Mucosa of stomach (tissue), 1 donor: ENCODE measurements around the gene SNX7.

ENCODE experiments used
- H3K27me3 ChIP-seq: one replicate; pipeline ENCODE4 v1.7.0; 2013; ENCODE audit warnings: mild to moderate bottlenecking, low read length; ENCODE audit not compliant: control insufficient read depth, insufficient read depth
- H3K36me3 ChIP-seq: one replicate; pipeline ENCODE4 v1.7.0; 2013; ENCODE audit warnings: low read length; ENCODE audit not compliant: control insufficient read depth, insufficient read depth
- H3K4me1 ChIP-seq: one replicate; pipeline ENCODE4 v1.7.0; 2013; ENCODE audit warnings: mild to moderate bottlenecking, low read length; ENCODE audit not compliant: control insufficient read depth, insufficient read depth
- H3K4me3 ChIP-seq: one replicate; pipeline ENCODE4 v1.7.0; 2013; ENCODE audit warnings: low read length
- H3K9ac ChIP-seq: one replicate; pipeline ENCODE4 v1.7.0; 2013; ENCODE audit warnings: mild to moderate bottlenecking, low read length, moderate library complexity
- H3K9me3 ChIP-seq: one replicate; pipeline ENCODE4 v1.7.0; 2013; ENCODE audit warnings: mild to moderate bottlenecking, low read length, moderate library complexity; ENCODE audit not compliant: control insufficient read depth
- donor health status: Pancreatic carcinoma.

Gene SNX7

GRCh38 chr1:98672189-98672588 lies 10.7 kb downstream of the SNX7 start:
- H3K4me1 ChIP-seq, result peaks cover under 1% of the 10 kb centered on the region
- H3K36me3 ChIP-seq, result no peaks in the 10 kb centered on the region
- H3K9me3 ChIP-seq, result no peaks in the 10 kb centered on the region
- H3K9ac ChIP-seq, result no peak overlapping the region
- no peak overlapping the region for H3K4me3 ChIP-seq
- no peaks in the 10 kb centered on the region for H3K27me3 ChIP-seq

- Histone ChIP-seq H3K27me3 (no peaks in the 10 kb centered on the region), H3K36me3 (no peaks in the 10 kb centered on the region), H3K4me3 (no peak overlapping the region), H3K9me3 (no peaks in the 10 kb centered on the region), H3K4me1 (peaks cover 3% of the 10 kb centered on the region), H3K9ac (no peak overlapping the region)
Observed at GRCh38 chr1:98674075-98674781, 12.7 kb downstream of the SNX7 start.

- Histone ChIP-seq H3K9ac (no peak overlapping the region), H3K9me3 (no peaks in the 10 kb centered on the region), H3K4me1 (peaks cover 3% of the 10 kb centered on the region), H3K27me3 (no peaks in the 10 kb centered on the region), H3K36me3 (no peaks in the 10 kb centered on the region), H3K4me3 (no peak overlapping the region)
Observed at GRCh38 chr1:98675282-98675681, 13.8 kb downstream of the SNX7 start.

GRCh38 chr1:98677288-98677687 lies 15.8 kb downstream of the SNX7 start:
- peaks cover 3% of the 10 kb centered on the region for H3K4me1 ChIP-seq
- no peaks in the 10 kb centered on the region for H3K27me3 ChIP-seq
- H3K9ac ChIP-seq, result no peak overlapping the region
- no peaks in the 10 kb centered on the region for H3K9me3 ChIP-seq
- no peak overlapping the region for H3K4me3 ChIP-seq
- no peaks in the 10 kb centered on the region for H3K36me3 ChIP-seq

GRCh38 chr1:98681812-98682211 lies 20.3 kb downstream of the SNX7 start:
- Histone ChIP-seq H3K9ac (no peak overlapping the region), H3K9me3 (no peaks in the 10 kb centered on the region), H3K4me3 (no peak overlapping the region), H3K4me1 (peaks cover 3% of the 10 kb centered on the region), H3K27me3 (no peaks in the 10 kb centered on the region), H3K36me3 (no peaks in the 10 kb centered on the region)

- no peaks in the 10 kb centered on the region for H3K4me1 ChIP-seq
- no peaks in the 10 kb centered on the region for H3K27me3 ChIP-seq
- no peaks in the 10 kb centered on the region for H3K36me3 ChIP-seq
- H3K4me3 ChIP-seq, result no peak overlapping the region
- H3K9me3 ChIP-seq, result no peaks in the 10 kb centered on the region
- H3K9ac ChIP-seq, result no peak overlapping the region
Observed at GRCh38 chr1:98688110-98688739, 26.7 kb downstream of the SNX7 start.

- Histone ChIP-seq H3K9ac (no peak overlapping the region), H3K4me3 (no peak overlapping the region), H3K36me3 (no peaks in the 10 kb centered on the region), H3K27me3 (no peaks in the 10 kb centered on the region), H3K9me3 (no peaks in the 10 kb centered on the region), H3K4me1 (no peaks in the 10 kb centered on the region)
Observed at GRCh38 chr1:98690576-98690975, 29.1 kb downstream of the SNX7 start.

GRCh38 chr1:98692482-98692881 lies 31.0 kb downstream of the SNX7 start:
- no peaks in the 10 kb centered on the region for H3K27me3 ChIP-seq
- H3K4me1 ChIP-seq, result no peaks in the 10 kb centered on the region
- no peak overlapping the region for H3K9ac ChIP-seq
- no peak overlapping the region for H3K4me3 ChIP-seq
- no peaks in the 10 kb centered on the region for H3K9me3 ChIP-seq
- H3K36me3 ChIP-seq, result no peaks in the 10 kb centered on the region

- Histone ChIP-seq H3K4me1 (no peaks in the 10 kb centered on the region), H3K4me3 (no peak overlapping the region), H3K36me3 (no peaks in the 10 kb centered on the region), H3K9ac (no peak overlapping the region), H3K27me3 (no peaks in the 10 kb centered on the region), H3K9me3 (no peaks in the 10 kb centered on the region)
Observed at GRCh38 chr1:98693385-98693784, 31.9 kb downstream of the SNX7 start.

GRCh38 chr1:98696077-98696476 lies 34.6 kb downstream of the SNX7 start:
- Histone ChIP-seq H3K4me3 (no peak overlapping the region), H3K9ac (no peak overlapping the region), H3K4me1 (no peaks in the 10 kb centered on the region), H3K27me3 (no peaks in the 10 kb centered on the region), H3K9me3 (no peaks in the 10 kb centered on the region), H3K36me3 (no peaks in the 10 kb centered on the region)

- no peak overlapping the region for H3K4me3 ChIP-seq
- H3K9ac ChIP-seq, result no peak overlapping the region
- H3K36me3 ChIP-seq, result no peaks in the 10 kb centered on the region
- H3K9me3 ChIP-seq, result no peaks in the 10 kb centered on the region
- H3K27me3 ChIP-seq, result no peaks in the 10 kb centered on the region
- no peaks in the 10 kb centered on the region for H3K4me1 ChIP-seq
Observed at GRCh38 chr1:98697781-98698180, 36.3 kb downstream of the SNX7 start.

GRCh38 chr1:98698625-98699024 lies 37.1 kb downstream of the SNX7 start:
- Histone ChIP-seq H3K27me3 (no peaks in the 10 kb centered on the region), H3K4me1 (no peaks in the 10 kb centered on the region), H3K9ac (no peak overlapping the region), H3K9me3 (no peaks in the 10 kb centered on the region), H3K36me3 (no peaks in the 10 kb centered on the region), H3K4me3 (no peak overlapping the region)
